Hindlimb muscle (tissue), 1 donor: ENCODE results near the gene GCGR. TPM values are rescaled to one million over a fixed set of nuclear protein-coding genes. Genes with fewer than 3 reads are reported as not detected.
A peak's percentile ranks its signal among the peaks of the same experiment; 100 is the strongest.

Source experiments
- DNase-seq: peaks from one replicate; pipeline ENCODE4 v3.0.0-alpha.2; 2013
- polyA plus RNA-seq: library from polyadenylated mRNA; unstranded; fragments of 120-200 nt; gene quantifications from one replicate; pipeline ENCODE4 v1.2.1, GENCODE V29; 2013; ENCODE audit not compliant: insufficient read length

GCGR gene
- polyA plus RNA-seq, 1 donor = not detected

DNA sequence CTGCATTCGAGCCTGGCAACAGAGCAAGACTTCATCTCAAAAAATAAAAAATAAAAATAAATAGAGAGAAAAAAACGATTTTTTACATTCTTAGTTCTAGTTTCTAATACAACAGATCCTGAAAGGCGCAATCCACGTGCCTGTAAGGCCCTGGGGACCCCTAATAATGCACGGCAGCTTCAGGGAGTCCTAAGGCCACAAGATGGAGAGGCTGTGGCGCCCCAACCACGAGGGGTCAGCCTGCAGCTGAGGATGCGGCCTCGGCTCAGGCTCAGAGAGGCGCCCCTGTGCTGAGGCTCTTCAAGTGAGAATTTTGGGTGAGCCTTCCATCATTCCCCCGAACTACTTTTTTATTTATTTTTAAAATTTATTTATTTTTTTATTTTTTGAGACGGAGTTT lies 45.5 kb downstream of the GCGR start:
- no peak for DNase-seq

DNA sequence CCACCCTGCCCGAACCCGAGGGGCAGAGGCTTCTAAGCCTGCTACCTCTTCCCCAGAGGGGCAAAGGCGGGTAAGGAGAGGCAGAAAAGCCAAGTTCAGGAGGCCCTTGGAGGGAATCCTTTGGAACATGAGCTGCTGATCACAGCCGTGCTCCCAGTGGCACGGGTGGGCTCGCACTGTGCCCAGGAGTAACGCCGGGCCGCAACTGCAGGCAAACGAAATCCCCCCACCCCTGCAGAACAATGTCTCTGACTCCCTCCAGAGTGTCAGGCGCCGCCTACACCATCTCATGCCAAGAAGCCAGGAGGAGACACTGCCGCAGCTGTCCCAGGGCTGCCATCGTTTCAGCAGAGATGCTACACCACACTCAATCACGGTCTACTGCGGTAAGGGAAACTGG lies 47.5 kb downstream of the GCGR start:
- no peak for DNase-seq

DNA sequence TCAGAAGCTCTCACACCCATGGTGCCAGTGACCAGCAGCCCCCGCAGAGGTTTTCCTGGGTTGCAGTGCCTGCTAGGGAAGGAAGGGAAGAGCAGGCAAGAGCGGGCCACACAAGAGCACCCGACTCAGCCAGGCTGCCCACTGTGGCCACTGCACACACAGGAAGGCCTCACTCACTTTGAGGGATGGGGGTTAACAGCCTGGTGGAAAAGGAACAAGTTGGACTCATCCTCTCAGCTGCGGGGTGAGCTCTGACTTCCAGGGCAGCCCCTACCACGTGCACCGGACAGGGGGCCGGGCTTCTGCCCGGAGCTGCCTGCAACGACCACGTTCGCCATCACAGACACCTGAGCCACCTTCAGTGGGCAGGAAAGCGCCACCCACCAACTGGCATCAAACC lies 48.3 kb downstream of the GCGR start:
- DNase-seq = no peak

DNA sequence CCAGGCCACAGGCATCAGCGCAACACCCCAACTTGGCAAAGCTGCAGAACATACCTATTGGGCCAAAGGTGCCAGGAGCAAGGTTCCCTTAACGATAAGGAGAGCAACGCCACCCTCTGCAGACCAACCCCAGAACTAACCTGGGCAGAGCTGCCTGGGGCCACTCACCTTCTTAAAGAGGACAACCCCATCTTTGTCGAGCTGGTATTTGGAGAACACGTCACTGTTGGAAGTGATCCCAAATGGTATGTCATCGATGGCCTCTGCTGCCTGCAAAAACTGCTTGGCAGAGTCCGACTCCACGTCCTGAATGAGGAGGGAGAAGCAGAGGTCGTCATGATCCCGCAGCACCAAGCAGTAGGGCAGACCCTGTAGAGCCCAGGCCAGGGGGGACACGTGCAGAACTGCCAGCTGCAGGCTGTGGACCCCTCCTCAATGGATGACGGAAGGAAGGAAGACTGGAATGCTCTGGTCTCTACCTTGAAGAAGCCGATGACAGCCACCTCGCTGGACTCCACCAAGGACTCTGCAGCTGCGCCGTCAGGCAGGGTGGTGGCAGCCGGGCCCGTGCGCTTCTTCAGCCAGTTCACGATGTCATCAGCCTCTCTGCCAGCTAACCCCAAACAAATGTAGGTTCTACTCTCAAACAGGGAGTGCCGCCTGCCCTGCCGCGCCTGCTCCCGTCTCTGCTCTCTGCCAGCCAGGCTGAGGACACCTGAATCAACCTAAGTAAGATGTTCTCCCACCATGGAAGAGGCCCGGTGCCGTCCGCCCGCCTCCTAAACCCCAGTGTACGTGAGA lies 51.2 kb downstream of the GCGR start:
- DNase-seq = no peak

DNA sequence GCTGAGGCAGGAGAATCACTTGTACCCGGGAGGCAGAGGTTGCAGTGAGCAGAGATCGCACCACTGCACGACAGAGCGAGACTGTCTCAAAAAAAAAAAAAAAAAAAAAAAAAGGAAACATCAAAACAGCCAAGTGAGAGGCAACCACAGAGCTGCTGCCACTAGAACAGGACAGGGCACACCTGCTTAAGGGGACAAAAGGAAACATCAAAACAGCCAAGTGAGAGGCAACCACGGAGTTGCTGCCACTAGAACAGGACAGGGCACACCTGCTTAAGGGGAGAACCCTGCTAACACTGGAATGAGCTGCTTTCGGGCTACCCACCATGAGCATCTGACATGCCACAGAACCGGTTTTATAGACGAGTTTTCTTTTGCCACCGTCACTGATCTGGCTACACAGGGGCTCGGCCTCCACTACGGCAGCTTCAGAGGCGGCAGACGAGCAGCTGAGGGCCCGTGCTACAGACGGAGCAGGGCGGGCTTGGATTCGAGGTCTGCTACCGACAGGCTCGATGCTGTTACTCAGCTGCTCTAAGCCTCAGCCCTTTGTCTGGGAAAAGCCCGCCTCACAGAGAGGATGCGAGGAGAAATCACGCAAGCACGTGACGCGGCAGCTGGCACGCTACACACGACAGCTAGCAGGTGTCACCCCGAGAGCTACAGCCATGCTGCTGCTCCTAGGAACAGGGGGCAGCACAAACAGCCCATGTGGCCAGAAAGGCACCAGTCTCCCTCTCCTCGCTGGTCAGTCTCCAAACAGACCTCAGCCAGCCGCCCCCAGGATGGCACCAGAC lies 54.4 kb downstream of the GCGR start:
- no peak for DNase-seq

DNA sequence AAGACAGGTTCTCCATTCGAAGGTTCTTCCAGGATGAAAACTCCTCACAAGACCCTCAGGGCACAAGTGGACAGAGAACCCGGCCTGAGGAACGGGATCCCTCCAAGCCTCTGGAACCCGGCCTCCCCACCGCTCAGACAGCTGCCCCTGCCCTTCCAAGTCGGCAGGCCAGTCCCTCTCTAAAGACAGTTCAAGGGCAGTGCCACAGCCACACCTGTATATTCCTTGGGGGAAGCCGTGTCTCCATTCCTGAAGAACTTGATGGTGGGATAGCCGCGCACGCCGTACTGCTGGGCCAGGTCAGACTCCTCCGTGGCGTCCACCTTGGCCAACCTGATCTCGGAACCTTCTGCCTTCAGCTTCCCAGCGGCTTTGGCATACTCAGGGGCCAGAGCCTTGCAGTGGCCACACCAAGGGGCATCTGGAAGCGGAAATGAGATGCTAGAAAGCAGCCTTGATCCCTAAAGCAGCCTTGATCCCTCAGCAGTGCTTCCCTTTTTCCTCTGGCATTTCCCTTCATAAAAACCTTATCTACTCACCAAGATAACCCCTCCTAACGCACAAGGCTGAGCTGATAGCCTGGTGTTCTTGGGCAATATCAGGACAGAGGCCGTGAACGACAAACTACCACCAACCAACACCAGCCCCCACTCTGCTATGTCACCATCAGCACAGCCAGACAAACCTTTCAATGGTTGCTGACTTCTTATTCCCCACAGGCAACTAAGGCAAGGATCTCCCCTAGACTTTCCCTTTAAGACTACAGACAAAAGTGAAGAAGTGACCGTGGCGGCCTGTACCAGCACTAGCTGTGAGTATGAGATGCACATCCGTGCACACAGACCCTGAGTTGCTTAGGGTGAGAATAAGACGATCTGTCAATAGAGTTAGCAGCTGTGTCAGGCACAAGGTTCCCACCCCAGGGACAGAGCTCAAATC lies 55.3 kb downstream of the GCGR start:
- no peak for DNase-seq

DNA sequence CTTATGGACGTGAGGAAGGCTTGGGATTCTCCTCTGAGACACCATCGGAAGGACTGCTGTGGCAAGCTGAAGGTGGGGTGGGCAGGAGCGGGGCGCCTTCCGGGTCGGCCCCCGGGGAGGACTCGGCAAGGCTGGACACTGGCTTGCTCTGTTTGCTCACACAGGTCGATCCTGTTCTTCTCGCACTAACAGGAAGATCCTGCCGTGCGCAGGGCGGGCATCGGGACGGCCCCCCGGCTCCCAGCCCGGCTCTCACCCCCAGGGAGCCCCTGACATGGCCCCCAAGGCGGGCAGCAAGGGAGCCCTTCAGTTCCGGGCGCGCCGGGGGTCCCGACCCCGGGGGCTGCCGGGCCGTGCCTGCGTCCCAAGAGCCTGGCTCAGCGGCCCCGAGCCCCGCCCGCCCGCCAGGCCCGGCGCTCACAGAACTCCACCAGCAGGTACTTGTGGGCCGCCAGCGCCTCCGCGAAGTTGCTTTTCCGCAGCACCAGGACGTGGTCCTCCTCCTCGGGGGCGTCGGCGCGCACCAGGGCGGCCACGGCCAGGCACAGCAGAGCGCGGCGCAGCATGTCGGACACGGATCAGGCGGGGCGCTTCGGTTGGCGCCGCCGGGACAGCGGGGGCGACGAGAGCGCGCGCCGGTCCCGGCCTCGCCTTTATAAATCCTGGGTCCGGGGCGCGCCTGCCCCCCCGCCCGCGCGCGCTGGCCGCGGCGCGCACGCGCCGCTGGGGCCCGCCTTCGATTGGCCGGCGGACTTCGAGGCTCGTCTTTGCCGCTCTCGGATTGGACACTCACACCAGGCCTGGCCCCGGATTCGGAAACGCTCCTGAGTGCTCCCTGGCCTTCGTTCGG lies 56.2 kb downstream of the GCGR start, which contains the start of gene P4HB:
TSS of gene P4HB (minus strand) at position 630 of the 850 bp plus-strand sequence. CDS start at position 566, 64 bp downstream.
- no peak for DNase-seq

DNA sequence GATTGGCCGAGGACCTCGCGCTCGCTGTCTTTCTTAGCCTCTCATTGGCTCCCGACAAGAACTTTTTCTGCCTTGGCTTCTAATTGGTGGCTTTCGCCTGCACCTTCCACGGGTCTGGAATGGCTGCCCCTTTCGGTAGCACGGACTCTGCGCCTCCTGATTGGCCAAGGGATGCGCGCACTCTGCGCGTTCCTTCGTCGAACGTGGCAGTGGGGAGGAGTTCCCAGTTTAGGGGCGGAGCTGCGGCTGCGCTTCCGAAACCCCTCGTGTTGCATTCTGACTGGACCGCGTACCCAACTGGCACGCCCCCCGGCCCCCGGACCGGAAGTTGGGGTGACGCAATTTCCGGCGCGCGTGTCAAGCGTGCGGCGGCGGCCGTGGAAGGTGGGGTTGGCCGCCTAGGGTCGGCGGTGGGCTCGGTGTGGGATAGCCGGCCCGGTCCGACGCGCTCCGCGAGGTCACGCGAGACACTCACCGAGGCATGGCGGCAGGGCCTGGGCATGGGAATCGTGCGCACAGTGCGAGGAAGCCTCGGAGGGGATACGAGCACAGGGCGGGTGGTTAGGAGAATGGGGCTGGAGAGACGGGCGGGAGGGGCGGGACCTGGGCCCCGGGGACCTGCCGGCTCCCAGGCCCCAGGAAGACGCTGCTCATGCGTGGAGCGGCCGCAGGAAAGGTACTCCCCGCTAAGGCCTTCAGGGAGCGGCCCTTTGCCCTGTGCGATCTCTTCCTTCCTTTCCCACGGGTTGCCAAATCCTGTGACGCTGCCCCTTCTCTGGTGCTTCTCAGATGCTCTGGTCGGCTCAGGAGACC lies 57.0 kb downstream of the GCGR start:
- peak; percentile 100 for DNase-seq

DNA sequence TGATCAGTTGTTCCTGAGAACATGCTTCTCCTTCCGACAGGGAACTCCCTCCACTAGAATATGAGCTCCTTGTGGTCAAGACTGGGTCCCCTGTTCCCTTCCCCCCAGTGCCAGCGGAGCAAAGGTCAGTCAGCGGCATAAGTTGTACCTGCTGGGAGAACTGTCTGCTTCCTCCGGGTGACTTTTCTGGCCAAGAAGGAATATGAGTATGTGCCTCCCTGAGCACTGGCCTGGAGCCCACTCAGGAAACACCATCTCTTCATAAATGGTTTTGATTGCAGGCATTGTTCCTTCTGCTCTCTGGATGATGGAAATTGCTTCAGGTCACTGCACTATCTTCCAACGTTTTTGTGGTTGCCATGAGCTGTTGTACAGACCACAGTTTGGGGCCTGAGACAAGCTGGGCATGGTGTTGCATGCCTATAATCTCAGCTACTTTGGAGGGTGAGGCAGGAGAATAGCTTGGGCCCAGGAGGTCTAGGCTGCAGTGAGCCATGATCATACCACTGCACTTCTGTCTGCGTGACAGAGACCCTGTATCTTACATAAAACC lies 59.2 kb downstream of the GCGR start:
- DNase-seq = no peak

Other genes with a start within 250 kb of the GCGR start
- gene NPLOC4, start 167.0 kb upstream of the GCGR start, polyA plus RNA-seq = 55.0 TPM
- gene TSPAN10, start 167.0 kb upstream of the GCGR start, polyA plus RNA-seq = 0.96 TPM
- 4.0 TPM for gene PDE6G, start 147.6 kb upstream of the GCGR start, polyA plus RNA-seq
- gene OXLD1, start 137.5 kb upstream of the GCGR start, polyA plus RNA-seq = 12.0 TPM
- gene CCDC137, start 137.4 kb upstream of the GCGR start, polyA plus RNA-seq = 16.8 TPM
- gene ARL16, start 120.4 kb upstream of the GCGR start, polyA plus RNA-seq = 24.4 TPM
- gene HGS, start 120.1 kb upstream of the GCGR start, polyA plus RNA-seq = 59.1 TPM
- gene MRPL12, start 100.8 kb upstream of the GCGR start, polyA plus RNA-seq = 55.2 TPM
- 5.3 TPM for gene SLC25A10, start 91.9 kb upstream of the GCGR start, polyA plus RNA-seq
- gene MCRIP1, start 29.1 kb downstream of the GCGR start, polyA plus RNA-seq = 135 TPM
- 52.6 TPM for gene PPP1R27, start 30.9 kb downstream of the GCGR start, polyA plus RNA-seq
- 366 TPM for gene P4HB, start 56.4 kb downstream of the GCGR start, polyA plus RNA-seq
- 166 TPM for gene ARHGDIA, start 67.2 kb downstream of the GCGR start, polyA plus RNA-seq
- 57.6 TPM for gene ALYREF, start 87.4 kb downstream of the GCGR start, polyA plus RNA-seq
- gene ANAPC11, start 87.6 kb downstream of the GCGR start, polyA plus RNA-seq = 116 TPM
- gene NPB, start 98.1 kb downstream of the GCGR start, polyA plus RNA-seq = 0.96 TPM
- 11.5 TPM for gene PCYT2, start 107.2 kb downstream of the GCGR start, polyA plus RNA-seq
- 9.3 TPM for gene SIRT7, start 114.0 kb downstream of the GCGR start, polyA plus RNA-seq
- gene MAFG, start 123.6 kb downstream of the GCGR start, polyA plus RNA-seq = 16.3 TPM
- 56.7 TPM for gene PYCR1, start 133.2 kb downstream of the GCGR start, polyA plus RNA-seq
- gene MYADML2, start 143.1 kb downstream of the GCGR start, polyA plus RNA-seq = 25.0 TPM
- gene NOTUM, start 157.0 kb downstream of the GCGR start, polyA plus RNA-seq = 4.4 TPM
- 30.0 TPM for gene ASPSCR1, start 173.5 kb downstream of the GCGR start, polyA plus RNA-seq
- 36.0 TPM for gene CENPX, start 218.7 kb downstream of the GCGR start, polyA plus RNA-seq
- gene LRRC45, start 219.2 kb downstream of the GCGR start, polyA plus RNA-seq = 10.6 TPM
- gene RAC3, start 227.5 kb downstream of the GCGR start, polyA plus RNA-seq = 7.1 TPM
- 31.5 TPM for gene DCXR, start 233.5 kb downstream of the GCGR start, polyA plus RNA-seq
- 34.8 TPM for gene RFNG, start 247.7 kb downstream of the GCGR start, polyA plus RNA-seq
- gene GPS1, start 247.7 kb downstream of the GCGR start, polyA plus RNA-seq = 84.4 TPM